HG02852 (cell line): Measurements from ENCODE around the gene SNRK.

Experiments
- ATAC-seq: cut with Tn5 transposase; IDR thresholded peaks from one replicate; pipeline ENCODE4 v1.9.1; 2021; ENCODE audit warnings: mild to moderate bottlenecking, moderate library complexity; ENCODE audit not compliant: unreplicated experiment

The SNRK gene

GRCh38 chr3:43270078-43270477 is 16.3 kb upstream of the SNRK start:
- no peak for ATAC-seq

GRCh38 chr3:43273416-43273815 is 12.9 kb upstream of the SNRK start:
- ATAC-seq: no peak

GRCh38 chr3:43279082-43279481 is 7.3 kb upstream of the SNRK start:
- no peak for ATAC-seq

- no peak for ATAC-seq
These were observed 6.8 kb upstream of the SNRK start for GRCh38 chr3:43279532-43279931.

- ATAC-seq: no peak
These were observed 5.3 kb upstream of the SNRK start for GRCh38 chr3:43281020-43281419.

- ATAC-seq: no peak
These were observed 2.2 kb upstream of the SNRK start for GRCh38 chr3:43284171-43284570.

GRCh38 chr3:43285644-43286043 is 696 bp upstream of the SNRK start:
- no peak for ATAC-seq

GRCh38 chr3:43286841-43287499 is 630 bp downstream of the SNRK start:
- ATAC-seq: peak; percentile 31

GRCh38 chr3:43287500-43287873 is 1.1 kb downstream of the SNRK start:
- ATAC-seq: no peak

- ATAC-seq: no peak
These were observed 2.0 kb downstream of the SNRK start for GRCh38 chr3:43288366-43288765.

DNA sequence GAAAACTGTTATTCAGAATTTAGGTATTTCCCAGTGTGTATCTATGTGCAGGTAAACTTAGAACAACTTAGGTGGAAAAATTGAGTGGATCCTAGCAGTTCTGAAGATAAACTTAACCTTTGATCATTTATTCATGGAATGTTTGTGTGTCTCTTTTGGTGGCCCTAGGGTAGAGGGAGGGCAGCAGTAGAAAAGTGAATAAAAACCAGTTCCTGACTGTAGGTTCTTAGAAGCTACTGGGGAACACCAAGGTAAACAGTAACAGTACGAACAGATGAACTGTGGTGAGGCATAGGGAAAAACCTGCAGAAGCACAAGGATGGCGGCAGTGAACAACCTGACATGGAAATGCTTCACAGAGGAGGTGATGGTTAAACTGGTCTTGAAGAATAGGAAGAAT is 2.5 kb downstream of the SNRK start:
- ATAC-seq: no peak

GRCh38 chr3:43289401-43289800 is 3.1 kb downstream of the SNRK start:
- no peak for ATAC-seq

GRCh38 chr3:43289841-43290470 is 3.6 kb downstream of the SNRK start:
- ATAC-seq: no peak

- no peak for ATAC-seq
These were observed 4.6 kb downstream of the SNRK start for GRCh38 chr3:43290956-43291355.

DNA sequence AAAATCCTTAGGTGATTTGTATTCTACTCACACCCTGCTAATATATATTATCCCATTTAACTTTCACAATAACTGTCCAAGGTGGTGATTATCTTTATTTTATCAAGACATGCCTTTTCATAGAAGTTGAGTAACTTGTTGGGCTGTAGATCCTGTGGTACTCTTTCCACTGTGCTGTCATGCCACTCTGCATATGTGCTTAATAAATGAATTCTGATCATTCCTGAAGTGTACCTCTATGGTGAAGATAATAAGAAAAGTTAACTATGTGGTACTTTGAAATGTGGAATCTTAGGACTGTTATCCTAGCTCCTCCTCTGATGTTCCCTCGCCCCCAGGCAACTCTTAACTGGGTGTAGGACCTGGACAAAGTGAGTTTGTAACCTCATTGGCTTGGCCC is 5.2 kb downstream of the SNRK start:
- no peak for ATAC-seq

GRCh38 chr3:43294975-43295374 is 8.6 kb downstream of the SNRK start:
- ATAC-seq: no peak

GRCh38 chr3:43296565-43296964 is 10.2 kb downstream of the SNRK start:
- ATAC-seq: peak; percentile 91

GRCh38 chr3:43298292-43298691 is 12.0 kb downstream of the SNRK start:
- no peak for ATAC-seq

- no peak for ATAC-seq
These were observed 12.4 kb downstream of the SNRK start for GRCh38 chr3:43298761-43299160.

GRCh38 chr3:43302116-43302880 is 16.0 kb downstream of the SNRK start:
- ATAC-seq: no peak

DNA sequence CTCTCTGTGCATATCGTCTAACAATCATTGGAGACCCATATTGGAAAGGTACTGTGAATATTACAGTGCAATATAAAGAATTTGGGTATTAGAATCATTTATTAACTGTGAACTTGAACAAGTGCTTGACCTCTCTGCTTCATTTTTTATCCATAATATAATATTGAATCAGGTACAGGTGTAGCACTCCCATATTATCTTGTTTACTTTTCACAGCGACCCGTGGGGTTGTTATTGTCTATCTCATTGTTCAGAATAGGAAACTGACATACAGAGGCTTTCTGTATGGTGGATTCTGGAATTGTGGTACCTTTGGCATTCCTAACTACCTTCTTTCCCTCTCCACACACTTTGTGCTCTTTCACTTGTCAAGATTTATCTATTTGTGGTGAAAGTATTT is 17.8 kb downstream of the SNRK start:
- no peak for ATAC-seq

DNA sequence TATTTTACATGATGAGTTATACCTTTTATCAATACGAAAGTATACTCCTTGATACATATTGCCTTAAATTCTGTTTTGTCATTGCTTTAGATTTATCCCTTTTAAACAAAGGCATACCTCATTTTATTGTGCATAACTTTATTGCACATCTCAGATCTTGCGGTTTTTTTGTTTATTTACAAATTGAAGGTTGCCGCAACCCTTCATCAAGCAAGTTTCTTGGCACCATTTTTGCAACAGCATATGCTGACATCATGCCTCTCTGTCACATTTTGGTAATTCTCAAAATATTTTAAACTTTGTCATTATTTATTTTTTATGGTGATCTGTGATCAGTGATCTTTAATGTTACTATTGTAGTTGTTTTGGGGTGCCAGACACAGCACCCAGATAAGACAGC is 20.9 kb downstream of the SNRK start:
- no peak for ATAC-seq
